ENCODE results near the gene LMOD3.
A peak's percentile ranks its signal among the peaks of the same experiment; 100 is the strongest.

Gene LMOD3

DNA sequence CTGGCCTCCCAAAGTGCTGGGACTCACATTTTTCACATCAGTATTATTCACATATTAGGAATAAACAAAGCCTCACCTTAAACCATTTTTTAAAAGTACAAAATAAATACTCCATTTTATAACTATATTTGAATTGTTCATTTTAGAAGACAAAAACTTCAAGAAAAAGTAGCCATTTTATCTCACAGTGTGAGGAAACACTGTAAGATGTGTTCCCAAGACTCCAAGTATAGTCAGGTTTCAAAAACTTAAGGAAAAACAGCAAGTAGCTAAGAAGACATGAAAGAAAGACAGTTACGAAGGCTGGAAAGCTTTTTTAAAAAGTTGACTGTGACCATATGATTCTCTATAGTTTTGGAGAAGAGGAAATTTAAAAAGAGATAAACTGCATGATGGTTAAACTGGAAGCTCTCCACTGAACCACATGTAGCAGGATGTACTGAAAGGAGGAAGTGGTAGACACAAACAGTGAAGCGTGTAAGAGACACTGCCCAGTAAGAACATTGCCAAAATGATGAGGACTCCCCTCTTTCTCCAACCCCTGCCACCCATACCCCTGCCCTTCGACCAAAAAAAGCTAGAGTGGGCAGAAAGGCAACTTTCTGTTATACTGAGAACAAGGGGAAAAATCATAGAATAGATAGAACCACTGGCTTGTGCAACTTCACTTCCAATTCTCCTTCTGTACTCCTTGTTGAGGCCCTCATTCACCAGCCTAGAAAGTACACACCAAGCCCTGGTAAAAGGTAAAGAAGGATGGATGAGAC, 64.0 kb downstream of the LMOD3 start:
- ATAC-seq (replicated peaks) = peak; percentile 98
- Mint-ChIP-seq H3K36me3 (ENCODE audit: insufficient read depth) (peaks cover 66% of the 10 kb centered on the region), H3K4me1 (ENCODE audit: low read depth in 2 of 2) (peaks cover 14 to 22% of the 10 kb centered on the region in 2 donors), H3K4me3 (peak overlapping the region; percentile 35 to 44), H3K9me3 (no peaks in the 10 kb centered on the region), H3K27ac (peak overlapping the region; percentile 86 to 88), H3K27me3 (no peaks in the 10 kb centered on the region)
- no peak for DNase-seq
